ENCODE measurements around the gene FLNC.

GRCh38 chr7:128879939-128880746, 49.9 kb downstream of the FLNC start:
- TF ChIP-seq CTBP1 (IDR thresholded peaks at IDR 0.05; ENCODE audit: borderline replicate concordance) (no peak), ZNF384 (IDR thresholded peaks at IDR 0.05) (no peak), BHLHE40 (IDR thresholded peaks at IDR 0.05; ENCODE audit: borderline replicate concordance) (no peak), ELF4 (IDR thresholded peaks at IDR 0.05) (no peak), FOXM1 (IDR thresholded peaks at IDR 0.05; ENCODE audit: borderline replicate concordance) (no peak), TARDBP (IDR thresholded peaks at IDR 0.05) (no peak), FOXK2 (IDR thresholded peaks at IDR 0.05) (no peak), FOXA1 (IDR thresholded peaks at IDR 0.05) (no peak), NFRKB (IDR thresholded peaks at IDR 0.05) (no peak)
- TF ChIP-seq, protein P1, sequence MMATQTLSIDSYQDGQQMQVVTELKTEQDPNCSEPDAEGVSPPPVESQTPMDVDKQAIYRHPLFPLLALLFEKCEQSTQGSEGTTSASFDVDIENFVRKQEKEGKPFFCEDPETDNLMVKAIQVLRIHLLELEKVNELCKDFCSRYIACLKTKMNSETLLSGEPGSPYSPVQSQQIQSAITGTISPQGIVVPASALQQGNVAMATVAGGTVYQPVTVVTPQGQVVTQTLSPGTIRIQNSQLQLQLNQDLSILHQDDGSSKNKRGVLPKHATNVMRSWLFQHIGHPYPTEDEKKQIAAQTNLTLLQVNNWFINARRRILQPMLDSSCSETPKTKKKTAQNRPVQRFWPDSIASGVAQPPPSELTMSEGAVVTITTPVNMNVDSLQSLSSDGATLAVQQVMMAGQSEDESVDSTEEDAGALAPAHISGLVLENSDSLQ (IDR thresholded peaks at IDR 0.05): no peak
